Common myeloid progenitor, CD34-positive (primary cell): ENCODE results near the gene INSR.

Experiments
- CTCF ChIA-PET: fragments of 350-600 bp; sonication (Branson Sonifier 250); formaldehyde crosslinking; loops from one replicate; lab custom pipeline; 2021; ENCODE audit warnings: antibody characterized with exemption; lab: Charles Lee
- POLR2A ChIA-PET: fragments of 350-600 bp; sonication (Branson Sonifier 250); formaldehyde crosslinking; loops from one replicate; lab custom pipeline; 2021; ENCODE audit warnings: antibody characterized with exemption; lab: Charles Lee
- DNase-seq, 3 donors: peaks; one replicate each; pipeline versions ENCODE4 v3.0.0 to v3.0.0-alpha.2; 2013
- H3K27ac ChIP-seq, 2 experiments: 1 replicate in 1 of 2; 2 replicates in 1 of 2; pipeline ENCODE4 v1.7.0; 2013; ENCODE audit warnings: inconsistent platforms in 2 of 2, low read length in 2 of 2, mild to moderate bottlenecking in 2 of 2, low read depth in 1 of 2, moderate library complexity in 1 of 2; ENCODE audit not compliant: severe bottlenecking in 2 of 2, insufficient read depth in 1 of 2, poor library complexity in 1 of 2
- H3K27me3 ChIP-seq, 5 experiments: replicated peaks in 2 of 5; 1 replicate in 3 of 5; 2 replicates in 2 of 5; pipeline versions ENCODE4 v1.6.1 to v1.7.0; 2013; ENCODE audit warnings: low read length in 4 of 5, mild to moderate bottlenecking in 2 of 5, moderate library complexity in 2 of 5, inconsistent platforms in 1 of 5; ENCODE audit not compliant: insufficient read depth in 5 of 5, control insufficient read depth in 4 of 5
- H3K36me3 ChIP-seq, 4 experiments: 1 replicate in 2 of 4; 2 replicates in 2 of 4; pipeline versions ENCODE4 v1.6.1 to v1.7.0; 2013; ENCODE audit warnings: low read length in 3 of 4, control low read depth in 1 of 4, mild to moderate bottlenecking in 1 of 4; ENCODE audit not compliant: control insufficient read depth in 4 of 4, insufficient read depth in 4 of 4
- H3K4me1 ChIP-seq, 4 experiments: 1 replicate in 3 of 4; 2 replicates in 1 of 4; pipeline versions ENCODE4 v1.6.1 to v1.7.1; 2013; ENCODE audit warnings: low read length in 3 of 4, mild to moderate bottlenecking in 3 of 4, control low read depth in 1 of 4, inconsistent platforms in 1 of 4, moderate library complexity in 1 of 4; ENCODE audit not compliant: control insufficient read depth in 4 of 4, insufficient read depth in 4 of 4; ENCODE audit errors: control extremely low read depth in 1 of 4
- H3K4me3 ChIP-seq, 7 experiments: 1 replicate in 4 of 7; 2 replicates in 3 of 7; pipeline versions ENCODE4 v1.5.1 to v1.7.0; 2013; ENCODE audit warnings: mild to moderate bottlenecking in 7 of 7, low read length in 6 of 7, moderate library complexity in 6 of 7, inconsistent platforms in 2 of 7, low read depth in 2 of 7, control low read depth in 1 of 7; ENCODE audit not compliant: insufficient read depth in 4 of 7, control insufficient read depth in 1 of 7; ENCODE audit errors: extremely low read depth in 1 of 7
- H3K9me3 ChIP-seq, 5 experiments: 1 replicate in 4 of 5; 2 replicates in 1 of 5; pipeline versions ENCODE4 v1.6.1 to v1.7.1; 2013; ENCODE audit warnings: low read length in 4 of 5, mild to moderate bottlenecking in 2 of 5, inconsistent platforms in 1 of 5, low read depth in 1 of 5, moderate library complexity in 1 of 5; ENCODE audit not compliant: control insufficient read depth in 4 of 5, insufficient read depth in 2 of 5; ENCODE audit errors: control extremely low read depth in 1 of 5
- WGBS: methylation state at CpG from one replicate; pipeline ENCODE4 v1.1.5; 2013; ENCODE audit not compliant: insufficient coverage; 5-methylcytosine and 5-hydroxymethylcytosine counted together

Gene INSR

GRCh38 chr19:7258840-7259395 is 35.3 kb downstream of the INSR start:
- DNase-seq: no peak
- Histone ChIP-seq H3K9me3 (no peaks in the 10 kb centered on the region), H3K4me1 (no peaks in the 10 kb centered on the region), H3K27me3 (no peaks in the 10 kb centered on the region), H3K27ac (no peak overlapping the region), H3K4me3 (no peak overlapping the region), H3K36me3 (no peaks in the 10 kb centered on the region)
- POLR2A ChIA-PET: interaction anchor here (0.9 kb wide), 1 partner anchor 13 kb away, joined by 4 read pairs; no protein-coding TSS in a partner anchor
- CTCF ChIA-PET: interaction anchor here (0.5 to 1.1 kb wide), 2 partner anchors 8 to 16 kb away, joined by 3 to 4 read pairs; no protein-coding TSS in a partner anchor
- WGBS: no CpG with 5 or more reads among the region's 6 CpGs

- ChIA-PET CTCF (interaction anchor here (0.9 to 1.1 kb wide), 3 partner anchors 9 to 64 kb away, joined by 3 to 4 read pairs (median 3); no protein-coding TSS in a partner anchor), POLR2A (no interaction called here)
- Histone ChIP-seq H3K27me3 (no peaks in the 10 kb centered on the region), H3K27ac (no peak overlapping the region), H3K4me1 (no peaks in the 10 kb centered on the region), H3K9me3 (no peaks in the 10 kb centered on the region), H3K36me3 (no peaks in the 10 kb centered on the region), H3K4me3 (no peak overlapping the region)
- 94% methylated on average over 9 of the region's 10 CpGs for WGBS
- DNase-seq: no peak
Observed at GRCh38 chr19:7258041-7258839, 36.0 kb downstream of the INSR start.

GRCh38 chr19:7257148-7258040 is 36.8 kb downstream of the INSR start:
- ChIA-PET POLR2A (interaction anchor here (0.7 kb wide), 1 partner anchor 29 kb away, joined by 3 read pairs; no protein-coding TSS in a partner anchor), CTCF (interaction anchor here (0.9 kb wide), 2 partner anchors 56 to 63 kb away, joined by 3 to 4 read pairs; no protein-coding TSS in a partner anchor)
- no peaks in the 10 kb centered on the region for H3K27me3 ChIP-seq
- no peaks in the 10 kb centered on the region for H3K9me3 ChIP-seq
- H3K4me1 ChIP-seq: no peaks in the 10 kb centered on the region
- H3K4me3 ChIP-seq: no peak overlapping the region
- DNase-seq: no peak
- WGBS: 94% methylated on average over 10 of the region's 17 CpGs
- H3K36me3 ChIP-seq: peaks cover 0 to 3% (median 0%) of the 10 kb centered on the region in 4 experiments
- H3K27ac ChIP-seq: no peak overlapping the region

GRCh38 chr19:7255631-7256030 is 38.6 kb downstream of the INSR start:
- DNase-seq: no peak
- H3K4me3 ChIP-seq: no peak overlapping the region
- 93% methylated on average over 4 of the region's 6 CpGs for WGBS
- peaks cover 0 to 4% (median 0%) of the 10 kb centered on the region in 4 experiments for H3K36me3 ChIP-seq
- H3K4me1 ChIP-seq: peaks cover 0 to 5% (median 0%) of the 10 kb centered on the region in 4 experiments
- POLR2A ChIA-PET: no interaction called here
- H3K27me3 ChIP-seq: no peaks in the 10 kb centered on the region
- no peak overlapping the region for H3K27ac ChIP-seq
- H3K9me3 ChIP-seq: no peaks in the 10 kb centered on the region
- CTCF ChIA-PET: no interaction called here

- ChIA-PET CTCF (no interaction called here), POLR2A (no interaction called here)
- DNase-seq: no peak
- Histone ChIP-seq H3K4me1 (peaks cover 0 to 5% (median 0%) of the 10 kb centered on the region in 4 experiments), H3K9me3 (no peaks in the 10 kb centered on the region), H3K4me3 (no peak overlapping the region), H3K36me3 (peaks cover 0 to 4% (median 0%) of the 10 kb centered on the region in 4 experiments), H3K27me3 (no peaks in the 10 kb centered on the region), H3K27ac (no peak overlapping the region)
- WGBS: 80% methylated on average over 8 of the region's 8 CpGs
Observed at GRCh38 chr19:7255119-7255518, 39.1 kb downstream of the INSR start.

- no peaks in the 10 kb centered on the region for H3K27me3 ChIP-seq
- H3K4me3 ChIP-seq: no peak overlapping the region
- WGBS: 96% methylated on average over 11 of the region's 11 CpGs
- H3K9me3 ChIP-seq: no peaks in the 10 kb centered on the region
- peaks cover 0 to 5% (median 0%) of the 10 kb centered on the region in 4 experiments for H3K4me1 ChIP-seq
- no peak overlapping the region for H3K27ac ChIP-seq
- POLR2A ChIA-PET: no interaction called here
- CTCF ChIA-PET: no interaction called here
- no peak for DNase-seq
- H3K36me3 ChIP-seq: peaks cover 0 to 4% (median 0%) of the 10 kb centered on the region in 4 experiments
Observed at GRCh38 chr19:7254590-7254989, 39.6 kb downstream of the INSR start.
